OCI-LY1 (cell line): Measurements from ENCODE around the gene CCNA1.

ENCODE experiments used
- H2AFZ ChIP-seq: fragments of 200-600 bp; sonication (generic), shearing (Covaris generic); 2 replicates; pipeline ENCODE4 v1.6.0; 2014; ENCODE audit warnings: antibody characterized with exemption, mild to moderate bottlenecking, low read length
- H3F3A ChIP-seq: fragments of 200-600 bp; sonication (generic), shearing (Covaris generic); 2 replicates; pipeline ENCODE4 v1.6.0; 2014; ENCODE audit warnings: mild to moderate bottlenecking, antibody characterized with exemption, low read length, moderate library complexity; ENCODE audit not compliant: insufficient read depth
- H3K27ac ChIP-seq: fragments of 200-600 bp; sonication (generic); 2 replicates; pipeline ENCODE4 v1.5.1; 2014; ENCODE audit warnings: low read length, mixed run types, mild to moderate bottlenecking, low read depth; ENCODE audit not compliant: poor library complexity, severe bottlenecking
- H3K27me3 ChIP-seq: fragments of 200-600 bp; sonication (generic); 2 replicates; pipeline ENCODE4 v1.6.0; 2014; ENCODE audit warnings: antibody characterized with exemption, mild to moderate bottlenecking, low read length, moderate library complexity; ENCODE audit not compliant: insufficient read depth
- H3K36me3 ChIP-seq: fragments of 200-600 bp; sonication (generic); 2 replicates; pipeline ENCODE4 v1.6.1; 2014; ENCODE audit warnings: mild to moderate bottlenecking, antibody characterized with exemption, low read length, moderate library complexity, mixed read lengths; ENCODE audit not compliant: insufficient read depth
- H3K4me1 ChIP-seq: fragments of 200-600 bp; sonication (generic); 2 replicates; pipeline ENCODE4 v1.5.1; 2014; ENCODE audit warnings: mild to moderate bottlenecking, low read length, moderate library complexity; ENCODE audit not compliant: insufficient read depth, severe bottlenecking
- H3K4me2 ChIP-seq: fragments of 200-600 bp; sonication (generic), shearing (Covaris generic); 2 replicates; pipeline ENCODE4 v1.6.1; 2014; ENCODE audit warnings: low read length
- H3K4me3 ChIP-seq: fragments of 200-600 bp; sonication (generic); 2 replicates; pipeline ENCODE4 v1.5.1; 2014; ENCODE audit warnings: low read length, low read depth, mild to moderate bottlenecking, mixed read lengths; ENCODE audit not compliant: poor library complexity, severe bottlenecking
- H3K79me2 ChIP-seq: fragments of 200-600 bp; shearing (Covaris generic); 2 replicates; pipeline ENCODE4 v1.6.1; 2016; ENCODE audit warnings: mixed run types, low read length, mixed read lengths; ENCODE audit not compliant: insufficient read depth
- H3K9ac ChIP-seq: fragments of 200-600 bp; sonication (generic), shearing (Covaris generic); 2 replicates; pipeline ENCODE4 v1.6.1; 2014; ENCODE audit warnings: mild to moderate bottlenecking, low read length, mixed read lengths
- H3K9me2 ChIP-seq: fragments of 200-600 bp; sonication (generic), shearing (Covaris generic); 2 replicates; pipeline ENCODE4 v1.6.1; 2014; ENCODE audit warnings: low read depth, mild to moderate bottlenecking, low read length, mixed read lengths
- H3K9me3 ChIP-seq: fragments of 200-600 bp; shearing (Covaris generic); 2 replicates; pipeline ENCODE4 v1.6.1; 2014; ENCODE audit warnings: low read length, mixed read lengths
- H4K20me1 ChIP-seq: fragments of 200-600 bp; sonication (generic), shearing (Covaris generic); 2 replicates; pipeline ENCODE4 v1.6.0; 2016; ENCODE audit warnings: mild to moderate bottlenecking, low read length; ENCODE audit not compliant: insufficient read depth
- EZH2 ChIP-seq: fragments of 200-600 bp; sonication (generic), shearing (Covaris generic); IDR thresholded peaks from 2 replicates; pipeline ENCODE4 v1.8.0; 2017; ENCODE audit warnings: borderline replicate concordance, mixed run types, mild to moderate bottlenecking, antibody characterized with exemption, low read length, moderate library complexity, mixed read lengths
- TF ChIP-seq, protein P1 (sequence below): fragments of 200-600 bp; sonication (generic), shearing (Covaris generic); IDR thresholded peaks from 2 replicates; pipeline ENCODE4 v1.5.1; 2017; ENCODE audit warnings: mild to moderate bottlenecking, antibody characterized with exemption, low read length, moderate library complexity, mixed read lengths

The CCNA1 gene

DNA sequence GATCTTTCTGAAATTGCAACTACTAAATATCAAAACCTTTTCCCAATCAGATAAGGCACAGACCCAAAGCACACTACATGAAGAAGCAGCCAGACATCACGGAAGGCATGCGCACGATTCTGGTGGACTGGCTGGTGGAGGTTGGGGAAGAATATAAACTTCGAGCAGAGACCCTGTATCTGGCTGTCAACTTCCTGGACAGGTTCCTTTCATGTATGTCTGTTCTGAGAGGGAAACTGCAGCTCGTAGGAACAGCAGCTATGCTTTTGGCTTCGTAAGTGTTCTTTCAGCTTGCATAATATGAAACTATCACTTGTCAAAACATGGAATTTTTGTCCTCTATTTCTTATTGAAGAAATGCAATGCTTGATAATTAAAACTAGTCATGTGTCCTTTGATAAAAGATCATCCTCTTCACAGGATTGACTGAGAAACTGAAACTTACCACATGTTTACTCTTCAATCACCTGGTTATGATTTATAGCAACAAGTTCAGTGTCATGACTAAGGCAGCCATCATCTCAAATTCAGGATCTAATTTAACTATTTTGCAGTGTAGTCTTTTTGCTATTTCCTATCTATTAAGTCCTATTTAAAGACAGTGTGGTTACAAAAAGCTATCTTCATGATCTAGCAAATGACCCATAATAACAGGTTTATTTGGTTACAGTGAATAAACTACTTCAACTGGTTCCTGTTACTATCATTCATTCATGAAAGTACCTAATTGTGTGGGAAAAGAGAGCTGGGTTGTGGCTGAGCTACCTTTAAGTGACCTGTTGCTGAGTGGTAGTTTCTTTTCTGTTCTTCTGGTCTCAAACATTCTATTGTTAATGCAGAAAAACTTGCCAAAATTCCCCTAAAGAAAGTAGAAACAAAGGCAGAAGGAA lies 6.5 kb downstream of the CCNA1 start:
- Histone ChIP-seq H3K79me2 (no peaks in the 10 kb centered on the region), H3K9ac (no peak overlapping the region), H3K9me2 (no peaks in the 10 kb centered on the region), H4K20me1 (no peaks in the 10 kb centered on the region), H3K27ac (no peak overlapping the region), H3K4me2 (no peak overlapping the region), H3F3A (no peaks in the 10 kb centered on the region), H3K36me3 (no peaks in the 10 kb centered on the region), H3K4me3 (no peak overlapping the region), H3K27me3 (no peaks in the 10 kb centered on the region), H3K4me1 (no peaks in the 10 kb centered on the region), H3K9me3 (no peaks in the 10 kb centered on the region), H2AFZ (no peak overlapping the region)
- TF ChIP-seq, protein P1, sequence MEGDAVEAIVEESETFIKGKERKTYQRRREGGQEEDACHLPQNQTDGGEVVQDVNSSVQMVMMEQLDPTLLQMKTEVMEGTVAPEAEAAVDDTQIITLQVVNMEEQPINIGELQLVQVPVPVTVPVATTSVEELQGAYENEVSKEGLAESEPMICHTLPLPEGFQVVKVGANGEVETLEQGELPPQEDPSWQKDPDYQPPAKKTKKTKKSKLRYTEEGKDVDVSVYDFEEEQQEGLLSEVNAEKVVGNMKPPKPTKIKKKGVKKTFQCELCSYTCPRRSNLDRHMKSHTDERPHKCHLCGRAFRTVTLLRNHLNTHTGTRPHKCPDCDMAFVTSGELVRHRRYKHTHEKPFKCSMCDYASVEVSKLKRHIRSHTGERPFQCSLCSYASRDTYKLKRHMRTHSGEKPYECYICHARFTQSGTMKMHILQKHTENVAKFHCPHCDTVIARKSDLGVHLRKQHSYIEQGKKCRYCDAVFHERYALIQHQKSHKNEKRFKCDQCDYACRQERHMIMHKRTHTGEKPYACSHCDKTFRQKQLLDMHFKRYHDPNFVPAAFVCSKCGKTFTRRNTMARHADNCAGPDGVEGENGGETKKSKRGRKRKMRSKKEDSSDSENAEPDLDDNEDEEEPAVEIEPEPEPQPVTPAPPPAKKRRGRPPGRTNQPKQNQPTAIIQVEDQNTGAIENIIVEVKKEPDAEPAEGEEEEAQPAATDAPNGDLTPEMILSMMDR: no peak
- no peak for TF ChIP-seq EZH2

DNA sequence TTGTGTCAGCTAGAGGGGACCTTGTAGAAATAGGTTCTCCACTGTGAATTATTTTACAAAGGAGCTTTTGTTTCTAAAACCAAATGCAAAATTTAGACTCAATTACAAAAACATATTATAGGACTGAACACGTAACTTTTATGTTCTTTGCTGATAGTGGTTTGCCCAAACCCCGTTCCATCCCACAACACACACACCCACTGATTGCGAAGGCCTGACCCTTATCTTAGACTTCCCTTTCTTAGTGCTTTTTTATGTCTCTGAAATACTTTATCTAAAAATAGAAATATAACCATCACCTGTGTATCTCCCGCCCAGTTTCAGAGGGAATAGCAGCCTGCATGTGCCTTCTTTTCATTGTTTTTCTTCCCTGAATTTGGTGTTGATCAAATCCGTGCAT lies 13.0 kb downstream of the CCNA1 start:
- H3K9me2 ChIP-seq: no peaks in the 10 kb centered on the region
- H3K79me2 ChIP-seq: no peaks in the 10 kb centered on the region
- no peaks in the 10 kb centered on the region for H4K20me1 ChIP-seq
- H3K9me3 ChIP-seq: no peaks in the 10 kb centered on the region
- TF ChIP-seq EZH2: no peak
- TF ChIP-seq, protein P1: no peak
- H3K27ac ChIP-seq: no peak overlapping the region
- H3K9ac ChIP-seq: no peak overlapping the region
- no peaks in the 10 kb centered on the region for H3K36me3 ChIP-seq
- no peaks in the 10 kb centered on the region for H3F3A ChIP-seq
- H3K4me3 ChIP-seq: no peak overlapping the region
- no peak overlapping the region for H3K4me2 ChIP-seq
- no peak overlapping the region for H2AFZ ChIP-seq
- H3K4me1 ChIP-seq: no peaks in the 10 kb centered on the region
- H3K27me3 ChIP-seq: no peaks in the 10 kb centered on the region

DNA sequence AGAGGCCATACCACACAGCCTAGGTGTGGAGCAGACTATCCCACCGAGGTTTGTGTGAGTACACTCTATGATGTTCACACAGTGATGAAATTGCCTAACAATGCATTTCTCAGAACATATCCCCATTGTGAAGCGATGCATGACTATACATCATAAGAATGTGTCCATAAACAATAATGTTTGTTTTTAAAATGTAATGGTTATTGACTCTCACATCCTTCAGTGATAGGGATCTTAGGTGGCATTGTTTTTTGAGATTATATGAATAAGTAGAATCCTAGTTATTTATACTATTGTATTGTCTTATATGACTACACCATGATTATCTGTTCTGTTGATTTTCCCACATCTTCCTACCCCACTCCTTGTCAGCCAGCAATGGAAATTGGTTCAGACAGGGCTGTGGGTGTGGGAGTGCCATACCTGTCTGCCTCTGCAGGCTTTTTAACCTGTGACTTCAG lies 13.6 kb downstream of the CCNA1 start:
- no peaks in the 10 kb centered on the region for H3F3A ChIP-seq
- H3K4me3 ChIP-seq: no peak overlapping the region
- no peaks in the 10 kb centered on the region for H3K9me2 ChIP-seq
- H3K4me1 ChIP-seq: no peaks in the 10 kb centered on the region
- no peak overlapping the region for H3K9ac ChIP-seq
- TF ChIP-seq, protein P1: no peak
- TF ChIP-seq EZH2: no peak
- no peak overlapping the region for H3K4me2 ChIP-seq
- H3K9me3 ChIP-seq: no peaks in the 10 kb centered on the region
- H4K20me1 ChIP-seq: no peaks in the 10 kb centered on the region
- no peaks in the 10 kb centered on the region for H3K36me3 ChIP-seq
- no peak overlapping the region for H3K27ac ChIP-seq
- no peaks in the 10 kb centered on the region for H3K79me2 ChIP-seq
- no peaks in the 10 kb centered on the region for H3K27me3 ChIP-seq
- no peak overlapping the region for H2AFZ ChIP-seq
